Measurements from ENCODE around the gene SCNN1A.

GRCh38 chr12:6330192-6330591 lies 45.2 kb downstream of the SCNN1A start:
- no peak for TF ChIP-seq CTCF (IDR thresholded peaks at IDR 0.05)
- TF ChIP-seq POLR2A (IDR thresholded peaks at IDR 0.05): no peak

All from adrenal gland (tissue), 5 donors.